Iris pigment epithelial cell (primary cell): ENCODE data around the gene ATP11A.

Source experiments
- DNase-seq: peaks from one replicate; pipeline ENCODE4 v3.0.0-alpha.2; 2011; ENCODE audit warnings: low read depth

The ATP11A gene

DNA sequence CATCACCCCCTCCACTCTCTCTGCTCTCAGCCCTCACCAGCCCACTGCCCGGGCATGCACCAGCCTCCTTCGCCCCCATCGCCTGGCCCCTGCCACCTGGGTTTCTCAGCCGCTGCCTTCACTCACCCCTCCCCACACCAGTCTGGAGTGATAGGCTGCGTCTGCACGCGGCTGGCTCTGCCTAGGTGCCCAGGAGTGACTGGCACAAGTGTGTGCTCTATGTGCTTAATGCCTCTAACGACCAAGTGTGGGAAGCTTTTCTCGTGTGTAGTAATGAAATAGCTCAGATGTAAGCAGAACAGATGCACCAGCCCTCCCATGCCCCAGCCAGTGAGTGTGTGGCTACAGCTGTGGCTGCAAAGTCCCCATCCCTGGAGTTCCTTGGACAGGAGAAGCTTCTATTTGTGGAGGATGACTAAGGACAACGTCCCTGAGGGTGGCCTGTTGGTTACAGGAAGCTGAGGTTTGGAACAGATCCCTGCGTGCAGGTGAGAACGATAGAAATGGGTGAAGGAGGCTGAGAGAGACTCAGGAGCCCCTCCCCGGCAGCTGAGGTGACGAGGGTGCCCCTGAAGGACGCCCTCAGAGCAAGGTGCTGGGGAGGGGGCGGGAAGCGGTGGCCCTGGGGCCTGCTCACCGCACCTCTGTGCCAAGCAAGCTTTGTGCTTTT is 35.6 kb downstream of the ATP11A start:
- DNase-seq = no peak

DNA sequence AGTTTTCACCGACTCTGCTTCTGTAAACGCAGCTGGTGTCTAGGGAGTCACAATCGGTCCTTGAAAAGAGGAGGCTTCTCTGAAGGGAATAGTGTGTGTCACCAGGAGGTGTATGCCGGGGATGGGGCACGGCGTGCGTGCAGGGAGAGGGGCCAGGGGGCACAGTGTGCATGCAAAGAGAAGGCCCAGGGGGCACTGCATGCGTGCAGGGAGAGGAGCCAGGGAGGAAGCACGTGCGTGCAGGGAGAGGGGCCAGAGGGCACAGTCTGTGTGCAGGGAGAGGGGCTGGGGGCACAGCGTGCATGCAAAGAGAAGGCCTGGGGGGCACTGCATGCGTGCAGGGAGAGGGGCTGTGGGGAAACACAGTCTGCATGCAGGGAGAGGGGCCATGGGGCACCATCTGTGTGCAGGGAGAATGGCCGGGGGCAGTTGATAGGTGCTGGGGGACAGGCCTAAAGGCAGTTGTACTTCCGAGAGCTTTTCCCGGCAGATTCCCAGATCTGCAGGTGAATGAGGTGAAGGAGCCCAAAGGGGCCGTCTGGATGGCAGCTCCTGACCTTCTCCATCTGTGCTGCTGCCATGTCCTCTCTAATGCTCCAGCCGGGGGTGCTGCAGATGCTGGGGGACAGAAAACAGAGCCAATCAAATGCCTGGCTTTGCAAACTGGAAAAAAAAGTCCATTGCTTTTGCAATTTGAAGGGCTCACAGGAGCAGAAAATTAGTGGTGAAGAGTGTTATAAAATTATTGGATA is 36.4 kb downstream of the ATP11A start:
- DNase-seq = no peak

- no peak for DNase-seq
Measured at GRCh38 chr13:112727581-112727980, 37.7 kb downstream of the ATP11A start.

GRCh38 chr13:112728375-112729126 is 38.7 kb downstream of the ATP11A start:
- DNase-seq = no peak

DNA sequence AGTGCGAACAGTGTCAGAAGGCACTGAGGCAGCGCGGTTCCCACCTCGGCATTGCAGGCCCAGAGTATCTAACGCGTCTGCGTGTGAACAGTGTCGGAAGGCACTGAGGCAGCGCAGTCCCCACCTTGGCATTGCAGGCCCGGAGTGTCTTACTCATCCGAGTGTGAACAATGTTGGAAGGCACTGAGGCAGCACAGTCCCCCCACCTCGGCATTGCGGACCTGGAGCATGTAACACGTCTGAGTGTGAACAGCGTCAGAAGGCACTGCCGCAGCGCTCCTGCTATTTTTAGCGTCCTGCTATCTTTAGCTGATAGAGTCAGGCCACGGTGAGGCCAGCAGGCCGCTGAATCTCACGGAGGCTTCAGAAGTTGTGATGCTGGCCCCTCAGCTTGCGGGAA is 39.6 kb downstream of the ATP11A start:
- no peak for DNase-seq

DNA sequence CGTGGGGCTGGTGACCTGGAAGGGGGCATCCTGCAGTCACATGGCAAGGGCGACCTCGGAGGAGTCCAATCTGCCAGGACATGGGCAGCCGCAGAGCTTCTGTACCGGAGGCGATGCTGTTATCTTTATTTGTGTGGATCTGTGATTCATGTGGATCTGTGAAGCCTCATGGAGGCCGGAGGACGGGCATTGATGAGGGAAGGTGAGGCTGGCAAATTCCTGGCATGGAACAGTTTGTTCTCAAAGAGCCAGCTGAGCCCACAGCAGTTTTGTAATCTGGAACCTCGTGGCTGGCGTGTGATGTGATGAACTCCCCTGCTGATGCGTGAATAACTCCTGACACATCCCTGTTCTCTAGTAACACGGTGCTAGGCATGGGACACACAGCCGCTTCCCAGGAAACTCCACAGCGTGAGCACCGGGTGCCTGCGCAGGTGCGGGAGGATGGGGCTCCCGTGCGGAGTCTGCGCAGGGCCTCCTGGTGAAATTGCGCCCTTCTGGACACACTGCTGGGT is 40.4 kb downstream of the ATP11A start:
- no peak for DNase-seq

DNA sequence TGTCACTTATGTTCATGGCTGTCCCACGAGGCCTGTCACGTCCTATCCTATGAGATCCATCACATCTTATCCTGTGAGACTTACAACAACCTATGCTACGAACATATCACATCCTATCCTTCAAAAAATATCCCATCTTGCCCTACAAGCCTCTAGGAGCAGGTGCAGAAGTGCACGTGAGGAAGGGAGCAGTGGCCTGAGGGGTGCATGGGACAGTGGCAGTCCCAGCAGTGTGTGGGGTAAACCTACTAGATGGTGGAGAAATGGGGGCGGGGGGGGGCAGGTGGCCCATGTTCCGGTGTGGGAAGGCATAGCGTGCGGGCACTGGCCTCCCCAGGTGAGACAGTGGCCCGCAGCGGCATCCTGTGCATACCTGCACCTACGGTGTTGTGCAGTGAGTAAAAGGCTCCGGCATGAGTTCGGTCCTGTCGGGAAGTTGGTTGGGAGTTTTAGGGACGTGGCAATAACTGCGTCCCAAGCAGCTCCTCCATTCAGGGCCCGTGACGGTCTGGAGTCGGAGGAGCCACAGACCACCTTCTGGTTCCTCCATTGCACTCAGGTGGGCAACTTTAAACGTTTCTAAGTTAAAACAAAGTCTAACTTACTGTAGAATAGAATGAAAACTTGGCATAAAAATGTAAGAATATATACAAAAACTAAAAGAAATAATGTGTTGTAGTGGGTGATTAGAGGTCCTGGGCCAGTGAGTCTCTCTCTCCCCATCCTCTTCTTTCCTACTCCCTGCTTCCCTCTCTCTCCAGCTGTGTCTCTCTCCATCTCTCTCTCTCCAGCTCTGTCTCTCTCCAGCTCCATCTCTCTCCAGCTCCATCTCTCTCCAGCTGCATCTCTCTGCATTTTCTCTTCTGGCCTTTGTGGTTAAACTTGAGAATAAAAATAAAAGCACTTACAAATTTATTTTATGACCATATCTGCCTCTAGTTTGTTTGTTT is 42.1 kb downstream of the ATP11A start:
- no peak for DNase-seq

DNA sequence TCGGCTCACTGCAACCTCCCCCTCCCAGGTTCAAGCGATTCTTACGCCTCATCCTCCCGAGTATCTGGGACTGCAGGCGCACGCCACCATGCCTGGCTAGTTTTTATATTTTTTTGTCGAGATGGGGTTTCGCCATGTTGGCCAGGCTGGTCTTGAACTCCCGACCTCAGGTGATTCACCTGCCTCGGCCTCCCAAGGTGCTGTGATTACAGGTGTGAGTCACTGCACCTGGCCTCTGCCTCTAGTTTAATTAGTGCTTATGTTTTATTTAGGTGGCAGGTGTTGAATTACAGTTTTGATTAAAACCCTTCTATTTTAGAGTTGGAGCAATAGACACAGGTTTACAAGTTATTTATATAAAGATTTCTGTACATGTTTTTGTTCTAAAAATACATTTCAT is 42.8 kb downstream of the ATP11A start:
- no peak for DNase-seq

DNA sequence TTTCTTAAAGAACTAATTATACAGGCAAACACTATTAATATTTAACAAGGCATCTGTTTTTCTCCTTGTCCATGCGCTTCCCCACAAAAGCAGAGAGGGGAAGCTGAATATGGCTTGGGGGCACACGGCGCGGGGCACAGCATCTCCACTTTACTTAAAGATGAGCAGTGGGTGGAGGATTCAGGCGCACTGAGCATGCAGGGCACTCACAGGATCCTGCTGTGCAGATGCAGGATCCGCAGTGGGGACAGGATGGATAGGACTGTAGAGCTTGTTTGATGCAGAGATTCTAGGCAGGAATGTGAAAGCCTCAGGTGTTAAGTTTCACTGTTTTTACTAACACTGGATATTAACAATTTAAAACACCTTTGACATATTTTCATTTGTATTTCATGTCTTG is 43.3 kb downstream of the ATP11A start:
- no peak for DNase-seq

- DNase-seq = no peak
Measured at GRCh38 chr13:112733661-112734379, 44.0 kb downstream of the ATP11A start.

- no peak for DNase-seq
Measured at GRCh38 chr13:112734696-112735547, 45.1 kb downstream of the ATP11A start.

GRCh38 chr13:112735791-112736190 is 46.0 kb downstream of the ATP11A start:
- no peak for DNase-seq

GRCh38 chr13:112737294-112737693 is 47.5 kb downstream of the ATP11A start:
- DNase-seq = no peak

- DNase-seq = no peak
Measured at GRCh38 chr13:112738606-112739005, 48.8 kb downstream of the ATP11A start.

- peak; percentile 88 for DNase-seq
Measured at GRCh38 chr13:112740502-112741131, 50.8 kb downstream of the ATP11A start.

DNA sequence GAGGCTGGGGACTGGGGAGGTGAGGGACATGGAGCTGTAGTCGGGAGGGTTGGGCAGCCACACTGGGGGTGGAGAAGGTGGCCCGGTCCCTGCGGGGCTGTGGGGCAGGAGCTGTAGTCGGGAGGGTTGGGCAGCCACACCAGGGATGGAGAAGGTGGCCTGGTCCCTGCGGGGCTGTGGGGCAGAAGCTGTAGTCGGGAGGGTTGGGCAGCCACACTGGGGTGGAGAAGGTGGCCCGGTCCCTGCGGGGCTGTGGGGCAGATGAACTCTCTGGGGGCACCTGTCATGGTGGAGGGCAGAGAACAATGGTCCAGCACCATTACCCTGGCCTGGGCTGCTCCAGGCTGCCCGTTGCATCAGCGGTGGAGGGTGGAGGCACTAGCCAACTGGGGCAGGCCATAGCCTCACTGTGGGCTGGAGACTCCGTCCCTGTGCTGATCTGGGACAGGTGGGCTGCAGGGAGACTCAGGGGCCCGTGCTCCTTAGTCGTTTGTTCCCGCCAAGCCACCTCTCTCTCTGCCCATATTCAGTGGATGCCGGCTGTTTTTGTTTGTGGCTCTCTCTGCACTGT is 51.4 kb downstream of the ATP11A start:
- DNase-seq = no peak

GRCh38 chr13:112741835-112742570 is 52.2 kb downstream of the ATP11A start:
- DNase-seq = no peak

DNA sequence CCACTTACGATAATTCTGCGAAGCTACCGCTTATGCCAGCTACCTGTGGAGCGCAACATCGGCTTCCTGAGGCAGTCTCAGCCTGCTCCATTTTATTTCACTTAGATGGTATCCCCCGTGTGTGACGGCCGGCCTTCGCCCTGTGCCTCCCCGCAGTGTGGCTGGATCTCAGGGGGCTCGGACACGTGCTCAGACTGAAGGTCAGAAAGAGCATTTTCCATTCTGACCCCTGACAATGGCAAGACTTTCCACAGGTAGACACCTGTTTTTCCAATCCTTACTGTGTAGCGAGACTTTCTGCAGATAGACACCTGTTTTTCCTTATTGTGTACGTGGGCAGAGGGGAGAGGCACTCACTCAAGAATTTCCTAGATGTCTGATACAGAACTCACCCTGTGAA is 52.7 kb downstream of the ATP11A start:
- DNase-seq = no peak
